Caco-2 (cell line): Measurements from ENCODE around the gene BRAT1. TPM values are rescaled to one million over a fixed set of nuclear protein-coding genes. Genes with fewer than 3 reads are reported as not detected.

Experiments
- BruUV-seq: library from RNA; stranded (reverse); fragments of 400-500 nt; replicated peaks from 2 replicates; lab custom pipeline; 2021; lab: Mats Ljungman, UMichigan
- CTCF ChIA-PET: fragments of 300-600 bp; sonication (Branson Sonifier 250); formaldehyde crosslinking; loops from one replicate; lab custom pipeline; 2022; ENCODE audit warnings: antibody characterized with exemption; lab: Charles Lee
- POLR2A ChIA-PET: fragments of 300-600 bp; sonication (Branson Sonifier 250); formaldehyde crosslinking; loops from one replicate; lab custom pipeline; 2022; ENCODE audit warnings: antibody characterized with exemption; lab: Charles Lee
- DNase-seq, 2 experiments: peaks; one replicate each; pipeline versions ENCODE4 v3.0.0 to v3.0.0-alpha.2; 2020 to 2022
- H3K27me3 ChIP-seq: replicated peaks from 2 replicates; pipeline ENCODE4 v1.6.0; 2011; ENCODE audit warnings: low read length; ENCODE audit not compliant: control insufficient read depth, insufficient read depth
- H3K36me3 ChIP-seq: 2 replicates; pipeline ENCODE4 v1.5.1; 2011; ENCODE audit warnings: low read length; ENCODE audit not compliant: control insufficient read depth, insufficient read depth
- H3K4me1 ChIP-seq: fragments of 250-450 bp; sonication (Bioruptor Pico); 2 replicates; pipeline ENCODE4 v1.5.1; 2020; ENCODE audit warnings: mild to moderate bottlenecking
- H3K4me3 ChIP-seq: 2 replicates; pipeline ENCODE4 v1.5.1; 2011; ENCODE audit warnings: low read depth, mild to moderate bottlenecking, control low read depth, low read length
- H3K9me3 ChIP-seq: fragments of 250-450 bp; sonication (Bioruptor Pico); 2 replicates; pipeline ENCODE4 v1.5.1; 2020; ENCODE audit warnings: mild to moderate bottlenecking, moderate library complexity
- H3K27ac Mint-ChIP-seq: one replicate; pipeline ENCODE4 v1.8.0; 2022; ENCODE audit warnings: mixed read lengths; ENCODE audit not compliant: unreplicated experiment
- H3K27me3 Mint-ChIP-seq: one replicate; pipeline ENCODE4 v1.8.0; 2022; ENCODE audit warnings: mixed read lengths; ENCODE audit not compliant: insufficient read depth, unreplicated experiment
- H3K36me3 Mint-ChIP-seq: one replicate; pipeline ENCODE4 v1.8.0; 2022; ENCODE audit warnings: mild to moderate bottlenecking, mixed read lengths; ENCODE audit not compliant: insufficient read depth, unreplicated experiment
- H3K4me1 Mint-ChIP-seq: one replicate; pipeline ENCODE4 v1.8.0; 2022; ENCODE audit warnings: low read depth, mixed read lengths; ENCODE audit not compliant: unreplicated experiment
- H3K4me3 Mint-ChIP-seq: one replicate; pipeline ENCODE4 v1.8.0; 2022; ENCODE audit warnings: mild to moderate bottlenecking, moderate library complexity, mixed read lengths; ENCODE audit not compliant: unreplicated experiment
- H3K9me3 Mint-ChIP-seq: one replicate; pipeline ENCODE4 v1.8.0; 2022; ENCODE audit warnings: mixed read lengths; ENCODE audit not compliant: unreplicated experiment
- intact Hi-C: fragments of 100-400 bp; cut with micrococcal nuclease; formaldehyde crosslinking; loops from one replicate; pipeline ENCODE4 v1.10.0; 2022; ENCODE audit not compliant: unreplicated experiment
- total RNA-seq: library from RNA; stranded (reverse); gene quantifications from 2 replicates; pipeline ENCODE4 v1.2.3, GENCODE V29; 2022
- TF ChIP-seq, protein P1 (sequence below), 2 experiments: fragments of 200-600 bp in 1 of 2; IDR thresholded peaks; 1 replicate in 1 of 2; 2 replicates in 1 of 2; pipeline versions ENCODE4 v1.5.1 to v1.8.0; 2011 to 2022; ENCODE audit warnings: antibody characterized with exemption in 1 of 2, control low read depth in 1 of 2, inconsistent platforms in 1 of 2, low read depth in 1 of 2, low read length in 1 of 2, mild to moderate bottlenecking in 1 of 2, moderate library complexity in 1 of 2; ENCODE audit not compliant: insufficient read depth in 1 of 2, severe bottlenecking in 1 of 2, unreplicated experiment in 1 of 2

BRAT1 gene
- total RNA-seq, 1 experiment from 2014 or later = 33.5 TPM

DNA sequence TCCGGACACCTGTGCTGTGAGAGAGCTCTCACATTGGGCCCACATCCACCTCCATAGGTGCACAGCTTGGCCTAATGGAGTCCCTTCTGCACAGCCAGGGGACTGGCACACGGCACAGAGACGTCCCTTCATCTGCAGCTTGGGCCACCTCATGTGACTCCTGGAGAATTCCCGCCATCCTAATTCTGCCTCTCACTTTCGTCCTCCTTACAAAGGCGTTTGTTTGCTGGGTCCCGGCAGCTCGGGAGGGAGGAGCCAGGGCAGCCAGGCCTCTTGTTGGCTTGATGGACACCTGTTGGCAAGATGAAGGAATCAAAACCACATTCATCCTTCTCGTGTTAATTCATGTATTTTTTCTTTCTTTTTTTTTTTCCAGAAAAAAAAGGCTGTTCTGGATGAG, 45.7 kb upstream of the BRAT1 start:
- BruUV-seq = no TSS peak
- Mint-ChIP-seq H3K4me1 (no peaks in the 10 kb centered on the region), H3K4me3 (no peak overlapping the region), H3K36me3 (peaks cover 19% of the 10 kb centered on the region), H3K27me3 (no peaks in the 10 kb centered on the region), H3K27ac (no peak overlapping the region), H3K9me3 (no peaks in the 10 kb centered on the region)
- ChIA-PET POLR2A (no interaction called here), CTCF (no interaction called here)
- no peak overlapping the region for H3K4me3 ChIP-seq
- DNase-seq = no peak
- H3K4me1 ChIP-seq = no peaks in the 10 kb centered on the region
- intact Hi-C loops = no loop called here
- no peaks in the 10 kb centered on the region for H3K27me3 ChIP-seq
- TF ChIP-seq, protein P1, sequence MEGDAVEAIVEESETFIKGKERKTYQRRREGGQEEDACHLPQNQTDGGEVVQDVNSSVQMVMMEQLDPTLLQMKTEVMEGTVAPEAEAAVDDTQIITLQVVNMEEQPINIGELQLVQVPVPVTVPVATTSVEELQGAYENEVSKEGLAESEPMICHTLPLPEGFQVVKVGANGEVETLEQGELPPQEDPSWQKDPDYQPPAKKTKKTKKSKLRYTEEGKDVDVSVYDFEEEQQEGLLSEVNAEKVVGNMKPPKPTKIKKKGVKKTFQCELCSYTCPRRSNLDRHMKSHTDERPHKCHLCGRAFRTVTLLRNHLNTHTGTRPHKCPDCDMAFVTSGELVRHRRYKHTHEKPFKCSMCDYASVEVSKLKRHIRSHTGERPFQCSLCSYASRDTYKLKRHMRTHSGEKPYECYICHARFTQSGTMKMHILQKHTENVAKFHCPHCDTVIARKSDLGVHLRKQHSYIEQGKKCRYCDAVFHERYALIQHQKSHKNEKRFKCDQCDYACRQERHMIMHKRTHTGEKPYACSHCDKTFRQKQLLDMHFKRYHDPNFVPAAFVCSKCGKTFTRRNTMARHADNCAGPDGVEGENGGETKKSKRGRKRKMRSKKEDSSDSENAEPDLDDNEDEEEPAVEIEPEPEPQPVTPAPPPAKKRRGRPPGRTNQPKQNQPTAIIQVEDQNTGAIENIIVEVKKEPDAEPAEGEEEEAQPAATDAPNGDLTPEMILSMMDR (IDR thresholded peaks at IDR 0.05; ENCODE audit: insufficient read depth in 1 of 2, low read depth in 1 of 2, low read length in 1 of 2, severe bottlenecking in 1 of 2, unreplicated experiment in 1 of 2) = no peak
- H3K36me3 ChIP-seq = no peaks in the 10 kb centered on the region; the same call in none of the 2 replicates
- H3K9me3 ChIP-seq = no peaks in the 10 kb centered on the region

DNA sequence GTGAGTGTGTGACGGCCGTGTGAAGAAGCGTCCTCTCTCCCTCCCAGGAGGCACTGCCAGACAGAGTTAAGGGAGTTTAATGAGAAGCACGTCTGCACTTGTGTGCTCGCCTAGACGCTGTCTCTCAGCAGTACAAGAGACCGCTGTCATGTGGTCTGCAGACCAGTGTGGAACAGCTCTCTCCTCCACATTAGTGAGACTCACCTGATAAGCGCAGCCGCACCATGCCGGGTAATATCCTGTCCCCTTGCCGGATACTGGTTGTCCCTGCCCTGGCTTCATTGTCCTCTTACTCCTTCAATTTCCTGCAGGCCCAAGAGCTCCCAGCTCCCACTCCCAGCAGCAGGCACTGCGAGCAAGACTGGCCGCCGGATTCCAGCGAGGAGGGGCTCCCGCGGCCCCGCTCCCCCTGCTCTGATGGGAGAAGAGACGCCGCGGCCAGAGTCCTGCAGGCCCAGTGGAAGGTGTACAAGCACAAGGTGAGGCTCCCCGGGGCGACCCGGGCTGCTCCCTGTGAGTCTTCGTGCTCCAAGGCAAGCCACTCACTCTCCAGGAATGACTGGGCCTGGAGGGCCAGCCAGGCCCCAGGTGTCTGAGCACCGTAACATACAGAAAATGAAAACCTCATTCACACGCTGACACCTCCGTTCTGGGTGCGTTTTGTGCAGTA, 43.0 kb upstream of the BRAT1 start:
- POLR2A ChIA-PET = no interaction called here
- H3K27ac Mint-ChIP-seq = no peak overlapping the region
- Histone ChIP-seq H3K4me1 (no peaks in the 10 kb centered on the region), H3K27me3 (no peaks in the 10 kb centered on the region), H3K9me3 (no peaks in the 10 kb centered on the region), H3K36me3 (no peaks in the 10 kb centered on the region; the same call in none of the 2 replicates), H3K4me3 (no peak overlapping the region)
- CTCF ChIA-PET = no interaction called here
- TF ChIP-seq, protein P1 (IDR thresholded peaks at IDR 0.05; ENCODE audit: insufficient read depth in 1 of 2, low read depth in 1 of 2, low read length in 1 of 2, severe bottlenecking in 1 of 2, unreplicated experiment in 1 of 2) = no peak
- peaks cover 22% of the 10 kb centered on the region for H3K36me3 Mint-ChIP-seq
- H3K4me1 Mint-ChIP-seq = no peaks in the 10 kb centered on the region
- no peaks in the 10 kb centered on the region for H3K9me3 Mint-ChIP-seq
- intact Hi-C loops = no loop called here
- DNase-seq = no peak
- BruUV-seq = no TSS peak
- H3K4me3 Mint-ChIP-seq = no peak overlapping the region
- H3K27me3 Mint-ChIP-seq = no peaks in the 10 kb centered on the region

- POLR2A ChIA-PET = no interaction called here
Measured at GRCh38 chr7:2597273-2597640, 41.9 kb upstream of the BRAT1 start.

More at GRCh38 chr7:2597273-2597640, 41.9 kb upstream of the BRAT1 start:
- Histone ChIP-seq H3K9me3 (no peaks in the 10 kb centered on the region), H3K4me1 (no peaks in the 10 kb centered on the region), H3K27me3 (no peaks in the 10 kb centered on the region), H3K36me3 (no peaks in the 10 kb centered on the region; the same call in none of the 2 replicates), H3K4me3 (no peak overlapping the region)
- TF ChIP-seq, protein P1 (IDR thresholded peaks at IDR 0.05; ENCODE audit: insufficient read depth in 1 of 2, low read depth in 1 of 2, low read length in 1 of 2, severe bottlenecking in 1 of 2, unreplicated experiment in 1 of 2) = no peak
- Mint-ChIP-seq H3K27me3 (no peaks in the 10 kb centered on the region), H3K4me3 (no peak overlapping the region), H3K9me3 (no peaks in the 10 kb centered on the region), H3K27ac (no peak overlapping the region), H3K4me1 (no peaks in the 10 kb centered on the region), H3K36me3 (peaks cover 22% of the 10 kb centered on the region)
- no TSS peak for BruUV-seq
- intact Hi-C loops = no loop called here
- DNase-seq = no peak
- CTCF ChIA-PET = no interaction called here
